Endothelial cell of umbilical vein (primary cell): Measurements from ENCODE around the gene DPH1.

Source experiments
- EZH2 ChIP-seq: IDR thresholded peaks from 2 replicates; pipeline ENCODE4 v1.6.1; 2012; ENCODE audit warnings: borderline replicate concordance, low read depth, mild to moderate bottlenecking, moderate library complexity, low read length, inconsistent platforms; ENCODE audit not compliant: severe bottlenecking
- FOS ChIP-seq: IDR thresholded peaks from 2 replicates; pipeline ENCODE4 v1.6.1; 2011; ENCODE audit warnings: mild to moderate bottlenecking, low read length, moderate library complexity, borderline replicate concordance; ENCODE audit not compliant: insufficient read depth
- GATA2 ChIP-seq: IDR thresholded peaks from 2 replicates; pipeline ENCODE4 v1.7.0; 2011; ENCODE audit warnings: low read depth, mild to moderate bottlenecking, moderate library complexity, mixed read lengths, low read length; ENCODE audit not compliant: insufficient read length, insufficient read depth
- JUN ChIP-seq: IDR thresholded peaks from 2 replicates; pipeline ENCODE4 v1.6.1; 2011; ENCODE audit warnings: borderline replicate concordance, low read depth; ENCODE audit not compliant: insufficient read length, insufficient read depth
- POLR2A ChIP-seq: IDR thresholded peaks from 2 replicates; pipeline ENCODE4 v1.6.1; 2012; ENCODE audit warnings: low read depth, mild to moderate bottlenecking, control low read depth, low read length
- POLR2AphosphoS5 ChIP-seq: IDR thresholded peaks from 2 replicates; pipeline ENCODE4 v1.6.1; 2012; ENCODE audit warnings: low read depth, mild to moderate bottlenecking, control low read depth, low read length, moderate library complexity; ENCODE audit not compliant: insufficient read depth
- TF ChIP-seq, protein P1 (sequence below), 2 donors: IDR thresholded peaks; 1 replicate in 1 of 2; 2 replicates in 1 of 2; pipeline ENCODE4 v1.5.1; 2011; ENCODE audit warnings: low read length in 2 of 2, mild to moderate bottlenecking in 2 of 2, moderate library complexity in 2 of 2, control low read depth in 1 of 2, inconsistent platforms in 1 of 2, low read depth in 1 of 2; ENCODE audit not compliant: insufficient read depth in 1 of 2; ENCODE audit errors: extremely low read depth in 1 of 2
- TF ChIP-seq, protein P2 (sequence below): IDR thresholded peaks from 2 replicates; pipeline ENCODE4 v1.6.1; 2011; ENCODE audit not compliant: insufficient read depth, insufficient read length

DNA sequence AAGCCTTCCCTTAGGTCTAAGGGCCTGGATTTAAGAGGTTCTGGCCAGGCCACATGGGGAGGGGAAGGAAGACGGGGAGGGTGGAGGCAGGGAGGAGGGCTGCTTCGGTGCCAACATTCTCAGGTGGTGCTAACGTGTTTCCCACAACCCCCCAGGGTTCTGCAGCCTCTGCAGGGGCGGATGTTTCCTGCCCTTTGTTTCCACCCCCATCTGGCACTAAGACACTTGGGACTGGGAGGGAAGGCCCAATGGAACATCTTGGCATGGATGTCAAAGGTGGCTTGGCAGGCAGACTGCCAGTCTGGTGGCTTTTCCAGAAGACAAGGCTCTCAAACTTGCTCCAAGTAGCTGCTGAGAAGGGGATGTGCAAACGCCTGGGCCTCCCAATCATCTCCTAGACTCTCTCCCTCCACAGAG lies 37.7 kb downstream of the DPH1 start:
- TF ChIP-seq, protein P1, sequence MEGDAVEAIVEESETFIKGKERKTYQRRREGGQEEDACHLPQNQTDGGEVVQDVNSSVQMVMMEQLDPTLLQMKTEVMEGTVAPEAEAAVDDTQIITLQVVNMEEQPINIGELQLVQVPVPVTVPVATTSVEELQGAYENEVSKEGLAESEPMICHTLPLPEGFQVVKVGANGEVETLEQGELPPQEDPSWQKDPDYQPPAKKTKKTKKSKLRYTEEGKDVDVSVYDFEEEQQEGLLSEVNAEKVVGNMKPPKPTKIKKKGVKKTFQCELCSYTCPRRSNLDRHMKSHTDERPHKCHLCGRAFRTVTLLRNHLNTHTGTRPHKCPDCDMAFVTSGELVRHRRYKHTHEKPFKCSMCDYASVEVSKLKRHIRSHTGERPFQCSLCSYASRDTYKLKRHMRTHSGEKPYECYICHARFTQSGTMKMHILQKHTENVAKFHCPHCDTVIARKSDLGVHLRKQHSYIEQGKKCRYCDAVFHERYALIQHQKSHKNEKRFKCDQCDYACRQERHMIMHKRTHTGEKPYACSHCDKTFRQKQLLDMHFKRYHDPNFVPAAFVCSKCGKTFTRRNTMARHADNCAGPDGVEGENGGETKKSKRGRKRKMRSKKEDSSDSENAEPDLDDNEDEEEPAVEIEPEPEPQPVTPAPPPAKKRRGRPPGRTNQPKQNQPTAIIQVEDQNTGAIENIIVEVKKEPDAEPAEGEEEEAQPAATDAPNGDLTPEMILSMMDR (IDR thresholded peaks at IDR 0.05; ENCODE audit: extremely low read depth in 1 of 2, insufficient read depth in 1 of 2, low read depth in 1 of 2, low read length in 2 of 2): no peak
- TF ChIP-seq, protein P2, sequence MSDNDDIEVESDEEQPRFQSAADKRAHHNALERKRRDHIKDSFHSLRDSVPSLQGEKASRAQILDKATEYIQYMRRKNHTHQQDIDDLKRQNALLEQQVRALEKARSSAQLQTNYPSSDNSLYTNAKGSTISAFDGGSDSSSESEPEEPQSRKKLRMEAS: no peak
- TF ChIP-seq GATA2: no peak
- TF ChIP-seq POLR2A: no peak
- TF ChIP-seq JUN: no peak
- TF ChIP-seq POLR2AphosphoS5: no peak
- no peak for TF ChIP-seq EZH2
- no peak for TF ChIP-seq FOS
